ENCODE measurements around the gene RCAN2. TPM values are rescaled to one million over a fixed set of nuclear protein-coding genes. Genes with fewer than 3 reads are reported as not detected.

Gene RCAN2
- polyA plus RNA-seq, 1 donor from 2014 or later: 37.4 TPM

GRCh38 chr6:46443623-46444022, 47.6 kb downstream of the RCAN2 start:
- Histone ChIP-seq H3K9me3 (ENCODE audit: low read length) (no peaks in the 10 kb centered on the region), H3K27ac (ENCODE audit: low read length) (no peak overlapping the region), H3K9me2 (ENCODE audit: insufficient read depth, low read length) (no peaks in the 10 kb centered on the region), H3F3A (ENCODE audit: insufficient read depth, low read length, poor library complexity, severe bottlenecking) (no peaks in the 10 kb centered on the region), H3K9ac (ENCODE audit: low read length) (no peak overlapping the region), H3K79me2 (replicated peaks; ENCODE audit: insufficient read depth, low read length) (no peaks in the 10 kb centered on the region), H2AFZ (ENCODE audit: low read depth, low read length) (no peak overlapping the region), H3K36me3 (ENCODE audit: insufficient read depth, low read length) (no peaks in the 10 kb centered on the region), H3K4me2 (ENCODE audit: low read length) (no peak overlapping the region), H4K20me1 (ENCODE audit: insufficient read depth) (no peaks in the 10 kb centered on the region), H3K27me3 (ENCODE audit: insufficient read depth, low read depth, low read length) (no peaks in the 10 kb centered on the region), H3K4me3 (ENCODE audit: low read length) (no peak overlapping the region)
- TF ChIP-seq MXI1 (conservative IDR thresholded peaks at IDR 0.05; ENCODE audit: poor library complexity, severe bottlenecking) (no peak), EP300 (conservative IDR thresholded peaks at IDR 0.05; ENCODE audit: poor library complexity, severe bottlenecking) (no peak), EZH2 (IDR thresholded peaks at IDR 0.05; ENCODE audit: borderline replicate concordance, insufficient read depth, low read length, poor library complexity, severe bottlenecking) (no peak)

DNA sequence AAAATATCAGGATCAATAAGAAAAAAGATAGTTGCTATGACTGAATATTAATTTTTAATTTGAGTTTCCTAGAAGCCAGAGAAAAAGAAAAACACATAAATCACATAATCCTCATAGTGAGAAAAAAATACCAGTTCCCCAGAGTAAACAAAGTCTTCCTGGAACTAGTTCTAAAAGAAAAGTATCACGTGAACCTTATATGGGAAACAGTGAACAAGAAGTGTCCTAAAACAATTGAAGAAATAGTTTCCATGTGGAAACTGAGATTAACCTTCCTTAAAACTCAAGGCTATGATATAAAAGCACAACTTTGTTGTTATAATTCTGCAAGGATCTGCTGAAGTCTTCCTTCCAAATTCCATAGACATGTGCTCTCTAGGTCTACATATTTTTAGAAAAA, 50.6 kb downstream of the RCAN2 start:
- Histone ChIP-seq H3K27ac (ENCODE audit: low read length) (no peak overlapping the region), H3K4me3 (ENCODE audit: low read length) (no peak overlapping the region)
- TF ChIP-seq MXI1 (conservative IDR thresholded peaks at IDR 0.05; ENCODE audit: poor library complexity, severe bottlenecking) (no peak), TAF1 (IDR thresholded peaks at IDR 0.05; ENCODE audit: low read depth) (no peak), CTCF (IDR thresholded peaks at IDR 0.05; ENCODE audit: poor library complexity, severe bottlenecking) (no peak), REST (IDR thresholded peaks at IDR 0.05; ENCODE audit: borderline replicate concordance) (no peak)

DNA sequence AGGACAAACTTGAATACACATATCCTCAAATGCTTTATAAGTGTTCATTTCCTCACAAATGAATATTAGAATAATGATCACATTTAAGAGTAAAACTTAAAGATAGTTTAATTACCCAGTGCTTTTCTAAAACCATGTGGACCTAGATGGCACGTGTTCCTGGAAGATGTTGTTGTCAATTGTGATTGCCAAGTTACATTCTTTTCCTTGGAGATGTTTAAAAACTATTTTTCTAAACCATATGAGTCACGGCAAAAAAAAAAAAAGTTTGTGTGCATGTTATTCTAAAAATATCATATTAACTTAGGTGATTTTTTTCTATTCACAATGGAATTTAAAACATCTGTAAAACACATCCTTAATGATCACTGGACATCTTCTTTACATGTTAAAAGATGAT, 51.1 kb downstream of the RCAN2 start:
- no peak overlapping the region for H2AFZ ChIP-seq (ENCODE audit: low read depth, low read length)
- no peak overlapping the region for H3K9ac ChIP-seq (ENCODE audit: low read length)
- no peaks in the 10 kb centered on the region for H3K9me2 ChIP-seq (ENCODE audit: insufficient read depth, low read length)
- H3K27ac ChIP-seq (ENCODE audit: low read length): no peak overlapping the region
- H3K4me2 ChIP-seq (ENCODE audit: low read length): no peak overlapping the region
- H3K27me3 ChIP-seq (ENCODE audit: insufficient read depth, low read depth, low read length): no peaks in the 10 kb centered on the region
- no peaks in the 10 kb centered on the region for H3F3A ChIP-seq (ENCODE audit: insufficient read depth, low read length, poor library complexity, severe bottlenecking)
- TF ChIP-seq MXI1 (conservative IDR thresholded peaks at IDR 0.05; ENCODE audit: poor library complexity, severe bottlenecking): no peak
- no peak for TF ChIP-seq TAF1 (IDR thresholded peaks at IDR 0.05; ENCODE audit: low read depth)
- no peak overlapping the region for H3K4me3 ChIP-seq (ENCODE audit: low read length)
- H3K36me3 ChIP-seq (ENCODE audit: insufficient read depth, low read length): no peaks in the 10 kb centered on the region
- no peaks in the 10 kb centered on the region for H3K9me3 ChIP-seq (ENCODE audit: low read length)
- no peaks in the 10 kb centered on the region for H4K20me1 ChIP-seq (ENCODE audit: insufficient read depth)
- no peaks in the 10 kb centered on the region for H3K79me2 ChIP-seq (replicated peaks; ENCODE audit: insufficient read depth, low read length)

More for the DNA sequence above, 50.6 kb downstream of the RCAN2 start:
- Histone ChIP-seq H3K27me3 (ENCODE audit: insufficient read depth, low read depth, low read length) (no peaks in the 10 kb centered on the region), H3K9ac (ENCODE audit: low read length) (no peak overlapping the region), H3K9me3 (ENCODE audit: low read length) (no peaks in the 10 kb centered on the region), H2AFZ (ENCODE audit: low read depth, low read length) (no peak overlapping the region), H3K79me2 (replicated peaks; ENCODE audit: insufficient read depth, low read length) (no peaks in the 10 kb centered on the region), H3K4me2 (ENCODE audit: low read length) (no peak overlapping the region), H4K20me1 (ENCODE audit: insufficient read depth) (no peaks in the 10 kb centered on the region), H3K9me2 (ENCODE audit: insufficient read depth, low read length) (no peaks in the 10 kb centered on the region), H3F3A (ENCODE audit: insufficient read depth, low read length, poor library complexity, severe bottlenecking) (no peaks in the 10 kb centered on the region), H3K36me3 (ENCODE audit: insufficient read depth, low read length) (no peaks in the 10 kb centered on the region)
